HCT116 (cell line): Measurements from ENCODE around the gene ENOX1. TPM values are rescaled to one million over a fixed set of nuclear protein-coding genes. Genes with fewer than 3 reads are reported as not detected.

Experiments used
- ATAC-seq: fragments of 200-7000 bp; cut with Tn5 transposase; 2 replicates; pipeline ENCODE4 v1.9.1; 2020; ENCODE audit warnings: mild to moderate bottlenecking, moderate library complexity
- BruUV-seq: library from RNA; stranded (reverse); fragments of 400-500 nt; replicated peaks from 2 replicates; lab custom pipeline; 2021; lab: Mats Ljungman, UMichigan
- CTCF ChIA-PET: fragments of 300-600 bp; sonication (Branson Sonifier 250); formaldehyde crosslinking; loops from one replicate; lab custom pipeline; 2021; ENCODE audit warnings: antibody characterized with exemption; lab: Charles Lee
- POLR2A ChIA-PET: fragments of 300-600, 350-600 bp; sonication (Branson Sonifier 250); formaldehyde crosslinking; loops from one replicate; lab custom pipeline; 2021; ENCODE audit warnings: antibody characterized with exemption; lab: Charles Lee
- RAD21 ChIA-PET, 2 experiments: fragments of 300-600 bp; sonication (Branson Sonifier 250); formaldehyde crosslinking; loops; one replicate each; lab custom pipeline; 2023; ENCODE audit warnings: low total read pairs in 2 of 2; ENCODE audit not compliant: uncharacterized antibody in 2 of 2, unreplicated experiment in 2 of 2, low non-redundant PET in 1 of 2; lab: Charles Lee
- DNase-seq: peaks from one replicate; pipeline ENCODE4 v3.0.0-alpha.2; 2010; ENCODE audit warnings: low read depth, low spot score
- H2AFZ ChIP-seq: fragments of 200-600 bp; shearing (Covaris generic), sonication (generic); 2 replicates; pipeline ENCODE4 v1.6.1; 2017; ENCODE audit warnings: low read depth, mixed run types, mixed read lengths, antibody characterized with exemption, low read length; ENCODE audit not compliant: poor library complexity, severe bottlenecking
- H3K27ac ChIP-seq: 2 replicates; pipeline ENCODE4 v1.5.1; 2012; ENCODE audit warnings: low read depth, low read length
- H3K27me3 ChIP-seq: fragments of 200-600 bp; sonication (generic); 2 replicates; pipeline ENCODE4 v1.6.1; 2016; ENCODE audit warnings: mixed run types, low read length, mixed read lengths; ENCODE audit not compliant: insufficient read depth
- H3K36me3 ChIP-seq, 2 experiments: fragments of 200-500 bp in 1 of 2; fragments of 200-600 bp in 1 of 2; sonication (Bioruptor generic) in 1 of 2; sonication (generic) in 1 of 2; 2 replicates each; pipeline versions ENCODE4 v1.5.1 to v1.6.1; 2014 to 2016; ENCODE audit warnings: low read length in 2 of 2, inconsistent platforms in 1 of 2, mixed read lengths in 1 of 2, mixed run types in 1 of 2; ENCODE audit not compliant: insufficient read depth in 2 of 2, control insufficient read depth in 1 of 2
- H3K4me1 ChIP-seq, 2 experiments: fragments of 200-600 bp in 1 of 2; sonication (generic) in 1 of 2; 2 replicates each; pipeline versions ENCODE4 v1.5.1 to v1.6.1; 2012 to 2017; ENCODE audit warnings: low read length in 2 of 2, inconsistent platforms in 1 of 2, mild to moderate bottlenecking in 1 of 2, mixed read lengths in 1 of 2, mixed run types in 1 of 2, moderate library complexity in 1 of 2; ENCODE audit not compliant: insufficient read depth in 2 of 2, control insufficient read depth in 1 of 2
- H3K4me2 ChIP-seq: fragments of 200-600 bp; sonication (generic); 2 replicates; pipeline ENCODE4 v1.6.1; 2017; ENCODE audit warnings: mixed run types, low read length, mixed read lengths
- H3K4me3 ChIP-seq, 2 experiments: fragments of 200-600 bp in 1 of 2; sonication (generic) in 1 of 2; replicated peaks in 1 of 2; 2 replicates each; pipeline ENCODE4 v1.5.1; 2011 to 2016; ENCODE audit warnings: low read length in 2 of 2, control low read depth in 1 of 2, low read depth in 1 of 2, mild to moderate bottlenecking in 1 of 2, mixed read lengths in 1 of 2, mixed run types in 1 of 2
- H3K79me2 ChIP-seq: fragments of 200-600 bp; sonication (generic); 2 replicates; pipeline ENCODE4 v1.6.1; 2017; ENCODE audit warnings: mild to moderate bottlenecking, mixed run types, low read length, moderate library complexity, mixed read lengths; ENCODE audit not compliant: insufficient read depth
- H3K9ac ChIP-seq: fragments of 200-600 bp; sonication (generic); 2 replicates; pipeline ENCODE4 v1.6.1; 2016; ENCODE audit warnings: low read length, mixed read lengths
- H3K9me2 ChIP-seq: fragments of 200-600 bp; sonication (generic), shearing (Covaris generic); 2 replicates; pipeline ENCODE4 v1.6.1; 2017; ENCODE audit warnings: mixed run types, mild to moderate bottlenecking, moderate library complexity; ENCODE audit not compliant: insufficient read depth
- H3K9me3 ChIP-seq, 2 experiments: fragments of 200-500 bp in 1 of 2; fragments of 200-600 bp in 1 of 2; sonication (Bioruptor generic) in 1 of 2; sonication (generic) in 1 of 2; 2 replicates each; pipeline ENCODE4 v1.6.1; 2014 to 2017; ENCODE audit warnings: low read length in 2 of 2, mixed read lengths in 2 of 2, inconsistent platforms in 1 of 2, low read depth in 1 of 2, mild to moderate bottlenecking in 1 of 2, mixed run types in 1 of 2, moderate library complexity in 1 of 2; ENCODE audit not compliant: control insufficient read depth in 1 of 2, insufficient read depth in 1 of 2
- H4K20me1 ChIP-seq: fragments of 200-600 bp; sonication (generic), shearing (Covaris generic); 2 replicates; pipeline ENCODE4 v1.6.1; 2017; ENCODE audit warnings: mixed run types, mild to moderate bottlenecking, moderate library complexity; ENCODE audit not compliant: insufficient read depth
- CBX3 ChIP-seq: IDR thresholded peaks from 2 replicates; pipeline ENCODE4 v1.6.1; 2012; ENCODE audit warnings: low read depth
- CEBPB ChIP-seq: IDR thresholded peaks from 2 replicates; pipeline ENCODE4 v1.6.1; 2012; ENCODE audit warnings: low read depth
- CTCF ChIP-seq, 3 experiments: fragments of 200-600 bp in 1 of 3; sonication (generic) in 1 of 3; IDR thresholded peaks in 2 of 3; conservative IDR thresholded peaks in 1 of 3; 2 replicates each; pipeline ENCODE4 v1.5.1; 2012 to 2017; ENCODE audit warnings: low read depth in 2 of 3, low read length in 2 of 3, antibody characterized with exemption in 1 of 3, borderline replicate concordance in 1 of 3, control low read depth in 1 of 3, mild to moderate bottlenecking in 1 of 3, mixed read lengths in 1 of 3, mixed run types in 1 of 3, moderate library complexity in 1 of 3; ENCODE audit not compliant: insufficient read depth in 1 of 3
- ELF1 ChIP-seq: IDR thresholded peaks from 2 replicates; pipeline ENCODE4 v1.6.1; 2012; ENCODE audit warnings: low read depth, borderline replicate concordance
- EZH2 ChIP-seq: fragments of 200-600 bp; sonication (generic); IDR thresholded peaks from 2 replicates; pipeline ENCODE4 v1.6.1; 2017; ENCODE audit warnings: antibody characterized with exemption, mixed run types
- EZH2phosphoT487 ChIP-seq: fragments of 200-600 bp; IDR thresholded peaks from 2 replicates; pipeline ENCODE4 v1.6.1; 2018; ENCODE audit warnings: antibody characterized with exemption, borderline replicate concordance
- FOSL1 ChIP-seq: IDR thresholded peaks from 2 replicates; pipeline ENCODE4 v1.6.1; 2012; ENCODE audit warnings: low read depth
- JUND ChIP-seq: IDR thresholded peaks from 2 replicates; pipeline ENCODE4 v1.6.1; 2012
- MAX ChIP-seq: IDR thresholded peaks from 2 replicates; pipeline ENCODE4 v1.6.1; 2012
- POLR2A ChIP-seq: IDR thresholded peaks from 2 replicates; pipeline ENCODE4 v1.7.0; 2011; ENCODE audit warnings: borderline replicate concordance; ENCODE audit not compliant: insufficient read depth, insufficient read length; ENCODE audit errors: extremely low read depth
- POLR2AphosphoS5 ChIP-seq: IDR thresholded peaks from 2 replicates; pipeline ENCODE4 v1.6.1; 2011; ENCODE audit warnings: mild to moderate bottlenecking, low read depth, low read length, moderate library complexity
- REST ChIP-seq: IDR thresholded peaks from 2 replicates; pipeline ENCODE4 v1.6.1; 2012; ENCODE audit warnings: low read depth
- SP1 ChIP-seq: IDR thresholded peaks from 2 replicates; pipeline ENCODE4 v1.6.1; 2012; ENCODE audit warnings: low read depth
- SRF ChIP-seq: IDR thresholded peaks from 2 replicates; pipeline ENCODE4 v1.6.1; 2012; ENCODE audit warnings: low read depth
- TCF7L2 ChIP-seq: IDR thresholded peaks from 2 replicates; pipeline ENCODE4 v1.7.0; 2011; ENCODE audit warnings: borderline replicate concordance, inconsistent platforms; ENCODE audit not compliant: insufficient read depth, insufficient read length; ENCODE audit errors: extremely low read depth
- YY1 ChIP-seq: IDR thresholded peaks from 2 replicates; pipeline ENCODE4 v1.6.1; 2011; ENCODE audit warnings: low read length, low read depth, moderate library complexity, mild to moderate bottlenecking; ENCODE audit not compliant: insufficient replicate concordance; ENCODE audit errors: extremely low read depth
- ZBTB33 ChIP-seq: IDR thresholded peaks from 2 replicates; pipeline ENCODE4 v1.6.1; 2011; ENCODE audit warnings: mild to moderate bottlenecking, low read length, moderate library complexity; ENCODE audit not compliant: insufficient replicate concordance; ENCODE audit errors: extremely low read depth
- ZNF274 ChIP-seq: fragments of 200-500 bp; sonication (Bioruptor generic); IDR thresholded peaks from 2 replicates; pipeline ENCODE4 v1.6.1; 2014; ENCODE audit warnings: mild to moderate bottlenecking, low read depth, low read length, inconsistent platforms
- intact Hi-C: fragments of 100-400 bp; cut with micrococcal nuclease; formaldehyde crosslinking; loops from 2 replicates; pipeline ENCODE4 v1.10.0; 2022
- total RNA-seq: library from RNA; stranded (reverse); gene quantifications from one replicate; pipeline ENCODE4 v1.2.1, GENCODE V29; 2021; ENCODE audit not compliant: unreplicated experiment

Gene ENOX1
- total RNA-seq, 1 experiment from 2014 or later, result 4.5 TPM

GRCh38 chr13:43286751-43287150, 500.0 kb downstream of the ENOX1 start:
- ChIA-PET RAD21 (no interaction called here), CTCF (no interaction called here), POLR2A (no interaction called here)
- H3K9me2 ChIP-seq, result no peaks in the 10 kb centered on the region
- TF ChIP-seq CTCF (IDR thresholded peaks at IDR 0.05 in 2 of 3, conservative IDR thresholded peaks at IDR 0.05 in 1 of 3; ENCODE audit: borderline replicate concordance in 1 of 3, insufficient read depth in 1 of 3, low read depth in 2 of 3, low read length in 2 of 3) (no peak), REST (no peak), ZBTB33 (no peak), EZH2 (no peak), YY1 (no peak), CEBPB (no peak), SP1 (no peak), ELF1 (no peak), CBX3 (no peak), POLR2A (no peak), POLR2AphosphoS5 (no peak), FOSL1 (no peak), EZH2phosphoT487 (no peak), MAX (no peak), ZNF274 (no peak), JUND (no peak), SRF (no peak), TCF7L2 (no peak)
- H3K27ac ChIP-seq, result no peak overlapping the region
- H3K9me3 ChIP-seq, result no peaks in the 10 kb centered on the region
- intact Hi-C loops, result no loop called here
- no peak for ATAC-seq
- H3K4me1 ChIP-seq, result no peaks in the 10 kb centered on the region
- no peaks in the 10 kb centered on the region for H3K36me3 ChIP-seq
- no TSS peak for BruUV-seq
- H3K4me3 ChIP-seq, result no peak overlapping the region
- H2AFZ ChIP-seq, result no peak overlapping the region
- DNase-seq, result no peak
- H4K20me1 ChIP-seq, result no peaks in the 10 kb centered on the region
- H3K27me3 ChIP-seq, result no peaks in the 10 kb centered on the region
- no peaks in the 10 kb centered on the region for H3K79me2 ChIP-seq
- no peak overlapping the region for H3K9ac ChIP-seq
- H3K4me2 ChIP-seq, result no peak overlapping the region
